Heart left ventricle (tissue), 16 donors: ENCODE results near the gene PEAK3. TPM values are rescaled to one million over a fixed set of nuclear protein-coding genes. Genes with fewer than 3 reads are reported as not detected.

Experiments
- ATAC-seq, 4 donors: fragments of 200-7000 bp; cut with Tn5 transposase; one replicate each; pipeline ENCODE4 v1.9.1; 2020 to 2022; ENCODE audit warnings: moderate library complexity in 4 of 4, mild to moderate bottlenecking in 3 of 4, moderate number of reproducible peaks in 1 of 4
- DNase-seq, 5 donors: peaks; one replicate each; pipeline ENCODE4 v3.0.0-alpha.2; 2020
- H3K27ac ChIP-seq, 12 donors: fragments of 200-600 bp; sonication (generic) in 4 of 12; one replicate each; pipeline versions ENCODE4 v1.5.0 to v1.8.0; 2016 to 2022; ENCODE audit warnings: mild to moderate bottlenecking in 2 of 12
- H3K27me3 ChIP-seq, 9 donors: fragments of 200-600 bp; sonication (generic) in 2 of 9; one replicate each; pipeline versions ENCODE4 v1.5.1 to v1.8.0; 2016 to 2022; ENCODE audit warnings: mild to moderate bottlenecking in 3 of 9
- H3K36me3 ChIP-seq, 9 donors: fragments of 200-600 bp; sonication (generic) in 2 of 9; one replicate each; pipeline versions ENCODE4 v1.5.0 to v1.8.0; 2018 to 2022; ENCODE audit warnings: mild to moderate bottlenecking in 2 of 9
- H3K4me1 ChIP-seq, 12 donors: fragments of 200-600 bp; sonication (generic) in 4 of 12; one replicate each; pipeline versions ENCODE4 v1.5.0 to v1.8.0; 2016 to 2022; ENCODE audit warnings: mild to moderate bottlenecking in 3 of 12
- H3K4me3 ChIP-seq, 12 donors: fragments of 200-600 bp; sonication (generic) in 4 of 12; one replicate each; pipeline versions ENCODE4 v1.5.0 to v1.8.0; 2017 to 2022; ENCODE audit warnings: mild to moderate bottlenecking in 9 of 12, moderate library complexity in 4 of 12
- H3K9me3 ChIP-seq, 12 donors: fragments of 200-600 bp; sonication (generic) in 4 of 12; one replicate each; pipeline versions ENCODE4 v1.5.0 to v1.8.0; 2016 to 2022; ENCODE audit warnings: mild to moderate bottlenecking in 1 of 12
- POLR2A ChIP-seq, 2 donors: fragments of 450-650 bp; IDR thresholded peaks; one replicate each; pipeline ENCODE4 v1.6.1; 2017; ENCODE audit warnings: antibody characterized with exemption in 2 of 2, mild to moderate bottlenecking in 2 of 2, moderate library complexity in 2 of 2
- WGBS, 4 donors: extraction: QIAGEN DNeasy Blood & Tissue Kit in 2 of 4; methylation state at CpG; one replicate each; pipeline versions ENCODE4 v1.1.5 to v1.1.7; 2013 to 2018; 5-methylcytosine and 5-hydroxymethylcytosine counted together
- intact Hi-C, 10 donors: fragments of 100-400 bp; cut with DNase I; formaldehyde crosslinking; loops; one replicate each; pipeline versions ENCODE4 v1.11.1 to v1.14.2; 2022
- polyA plus RNA-seq, 2 donors: library from polyadenylated mRNA; stranded (reverse); fragments of 200-250 nt; gene quantifications; one replicate each; pipeline ENCODE4 v1.2.3, GENCODE V29; 2013
- total RNA-seq, 9 donors: library from RNA; depleted of rRNA in 2 of 9; stranded (reverse); fragments of >200 nt in 2 of 9; fragmentation: NEBNext Ultra II Directional in 3 of 9; extraction: Animal tissue kit (Norgen Biotek cat#: 25700) in 3 of 9; gene quantifications; one replicate each; pipeline versions ENCODE4 v1.1.0 to v1.2.4, GENCODE V29; 2016 to 2023
- TF ChIP-seq, protein P1 (sequence below), 12 donors: fragments of 200-600 bp; sonication (generic) in 4 of 12; IDR thresholded peaks; one replicate each; pipeline versions ENCODE4 v1.5.0 to v1.8.0; 2018 to 2022; ENCODE audit warnings: antibody characterized with exemption in 12 of 12, mild to moderate bottlenecking in 5 of 12
- donor health status: ischemic (EF 13 %, LVEDD 7.1; RV severe dilation, severe dysfunction).
- donor health status: healthy with polysubstance abuse.
- donor health status: DM: no; HTN: yes; CAD: no.
- donor health status: DM: no; HTN: no; CAD: no.
- donor health status: ischemic (EF 25% LVEDD 6.9; RV normal size, moderate dysfunction).
- donor health status: ischemic (EF 25% LVEDD 5.7; RV mildly dilated, moderate dysfunction).
- donor health status: healthy.
- donor health status: DM: yes; HTN: yes; CAD: no.
- donor health status: ischemic (EF 35%, LVEDD 5.7; RV mildly dilated, moderate dysfunction).
- donor health status: nonischemic (EF 11% LVEDD 7.7; RV severe dilation, severe dysfunction).
- donor health status: DM: yes; HTN: yes; CAD: no.
- donor health status: PGD.
- donor health status: ischemic (EF 29% LVEDD 5.4; RV normal size, mild dysfunction).
- donor health status: nonischemic (EF 23%, LVEDD 6.1; RV moderate dilation, normal function).

The PEAK3 gene
- total and polyA plus RNA-seq, 11 donors = 0.11 to 1.6 (median 0.27) TPM

DNA sequence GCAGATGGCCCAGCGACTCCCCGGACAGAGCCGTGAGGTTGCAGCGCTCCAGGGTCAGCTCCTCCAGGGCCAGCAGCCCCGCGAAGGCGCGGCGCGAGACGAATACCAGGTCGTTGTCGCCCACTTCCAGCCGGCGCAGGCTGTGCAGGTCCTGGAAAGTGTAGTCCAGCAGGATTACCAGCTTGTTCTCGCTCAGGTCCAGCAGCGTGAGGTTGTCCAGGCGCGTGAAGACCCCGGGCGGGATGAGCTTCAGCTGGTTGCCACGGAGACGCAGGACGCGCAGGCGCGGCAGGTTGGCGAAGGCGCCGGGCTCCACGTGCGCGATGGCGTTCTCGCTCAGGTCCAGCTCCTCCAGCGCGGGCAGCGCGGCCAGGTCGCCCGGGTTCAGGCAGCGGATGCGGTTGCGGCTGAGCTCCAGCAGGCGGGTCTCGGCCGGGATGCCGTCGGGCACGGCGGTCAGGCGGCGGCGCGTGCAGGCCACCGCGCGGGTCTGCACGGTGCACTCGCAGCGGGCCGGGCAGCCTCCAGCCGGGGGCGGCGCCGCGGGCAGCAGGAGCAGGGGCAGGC is 9.3 kb upstream of the PEAK3 start:
- TF ChIP-seq POLR2A (IDR thresholded peaks at IDR 0.05) = no peak
- TF ChIP-seq, protein P1, sequence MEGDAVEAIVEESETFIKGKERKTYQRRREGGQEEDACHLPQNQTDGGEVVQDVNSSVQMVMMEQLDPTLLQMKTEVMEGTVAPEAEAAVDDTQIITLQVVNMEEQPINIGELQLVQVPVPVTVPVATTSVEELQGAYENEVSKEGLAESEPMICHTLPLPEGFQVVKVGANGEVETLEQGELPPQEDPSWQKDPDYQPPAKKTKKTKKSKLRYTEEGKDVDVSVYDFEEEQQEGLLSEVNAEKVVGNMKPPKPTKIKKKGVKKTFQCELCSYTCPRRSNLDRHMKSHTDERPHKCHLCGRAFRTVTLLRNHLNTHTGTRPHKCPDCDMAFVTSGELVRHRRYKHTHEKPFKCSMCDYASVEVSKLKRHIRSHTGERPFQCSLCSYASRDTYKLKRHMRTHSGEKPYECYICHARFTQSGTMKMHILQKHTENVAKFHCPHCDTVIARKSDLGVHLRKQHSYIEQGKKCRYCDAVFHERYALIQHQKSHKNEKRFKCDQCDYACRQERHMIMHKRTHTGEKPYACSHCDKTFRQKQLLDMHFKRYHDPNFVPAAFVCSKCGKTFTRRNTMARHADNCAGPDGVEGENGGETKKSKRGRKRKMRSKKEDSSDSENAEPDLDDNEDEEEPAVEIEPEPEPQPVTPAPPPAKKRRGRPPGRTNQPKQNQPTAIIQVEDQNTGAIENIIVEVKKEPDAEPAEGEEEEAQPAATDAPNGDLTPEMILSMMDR (IDR thresholded peaks at IDR 0.05) = no peak
- WGBS, 4 donors = 0 to 7% (median 4%) methylated on average over 25 to 67 of the region's 67 CpGs
- intact Hi-C loops = no loop called here
- ATAC-seq = no peak
- H3K9me3 ChIP-seq = no peaks in the 10 kb centered on the region
- H3K36me3 ChIP-seq = no peaks in the 10 kb centered on the region
- H3K4me3 ChIP-seq = peak overlapping the region in 11 of 12 donors; percentile 18 to 69 (median 38)
- peaks cover 2 to 59% (median 33%) of the 10 kb centered on the region in 12 donors for H3K4me1 ChIP-seq
- no peak overlapping the region for H3K27ac ChIP-seq
- DNase-seq = no peak
- peaks cover 35 to 78% (median 55%) of the 10 kb centered on the region in 9 donors for H3K27me3 ChIP-seq

DNA sequence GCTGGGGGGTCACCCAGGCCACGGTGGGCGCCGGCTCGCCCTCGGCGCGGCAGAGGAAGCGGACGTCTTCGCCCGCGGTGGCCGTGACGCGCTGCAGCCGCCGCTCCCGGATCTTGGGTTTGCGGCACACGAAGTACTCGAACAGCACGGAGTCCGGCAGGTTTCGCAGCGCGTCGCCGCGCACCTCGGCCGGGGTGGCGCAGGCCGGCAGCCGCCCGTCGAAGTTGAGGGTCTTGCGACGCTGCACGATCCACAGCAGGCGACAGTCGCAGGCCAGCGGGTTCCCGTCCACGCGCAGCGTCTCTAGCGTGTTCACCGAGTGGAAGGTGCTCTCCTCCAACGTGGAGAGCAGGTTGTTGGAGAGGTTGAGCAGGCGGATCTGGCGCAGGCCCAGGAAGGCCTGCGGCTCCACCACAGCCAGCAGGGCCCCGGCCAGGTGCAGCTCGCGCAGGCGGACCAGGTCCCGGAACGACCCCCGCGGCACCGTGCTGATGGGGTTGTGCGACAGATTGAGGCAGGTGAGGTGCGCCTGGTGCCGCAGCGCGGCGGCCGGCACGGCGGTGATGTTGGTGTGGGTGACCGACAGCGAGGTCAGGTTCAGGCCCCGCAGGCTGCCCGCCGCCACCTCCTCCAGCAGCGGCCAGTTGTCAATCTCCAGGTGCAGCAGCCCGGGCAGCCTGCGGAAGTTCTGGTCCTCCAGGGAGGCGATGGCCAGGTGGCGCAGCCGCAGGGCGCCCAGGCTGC is 8.6 kb upstream of the PEAK3 start:
- no peaks in the 10 kb centered on the region for H3K36me3 ChIP-seq
- ATAC-seq (no peak), DNase-seq (no peak)
- H3K4me3 ChIP-seq = peak overlapping the region; percentile 18 to 69 (median 38)
- TF ChIP-seq POLR2A (IDR thresholded peaks at IDR 0.05) = no peak
- TF ChIP-seq, protein P1 (IDR thresholded peaks at IDR 0.05) = no peak
- intact Hi-C loops = no loop called here
- peak overlapping the region in 1 of 12 donors; percentile 84 for H3K27ac ChIP-seq
- WGBS, 4 donors = 2 to 3% (median 3%) methylated on average over 17 to 82 of the region's 82 CpGs
- no peaks in the 10 kb centered on the region for H3K9me3 ChIP-seq
- peaks cover 35 to 80% (median 55%) of the 10 kb centered on the region in 9 donors for H3K27me3 ChIP-seq
- peaks cover 2 to 59% (median 33%) of the 10 kb centered on the region in 12 donors for H3K4me1 ChIP-seq

DNA sequence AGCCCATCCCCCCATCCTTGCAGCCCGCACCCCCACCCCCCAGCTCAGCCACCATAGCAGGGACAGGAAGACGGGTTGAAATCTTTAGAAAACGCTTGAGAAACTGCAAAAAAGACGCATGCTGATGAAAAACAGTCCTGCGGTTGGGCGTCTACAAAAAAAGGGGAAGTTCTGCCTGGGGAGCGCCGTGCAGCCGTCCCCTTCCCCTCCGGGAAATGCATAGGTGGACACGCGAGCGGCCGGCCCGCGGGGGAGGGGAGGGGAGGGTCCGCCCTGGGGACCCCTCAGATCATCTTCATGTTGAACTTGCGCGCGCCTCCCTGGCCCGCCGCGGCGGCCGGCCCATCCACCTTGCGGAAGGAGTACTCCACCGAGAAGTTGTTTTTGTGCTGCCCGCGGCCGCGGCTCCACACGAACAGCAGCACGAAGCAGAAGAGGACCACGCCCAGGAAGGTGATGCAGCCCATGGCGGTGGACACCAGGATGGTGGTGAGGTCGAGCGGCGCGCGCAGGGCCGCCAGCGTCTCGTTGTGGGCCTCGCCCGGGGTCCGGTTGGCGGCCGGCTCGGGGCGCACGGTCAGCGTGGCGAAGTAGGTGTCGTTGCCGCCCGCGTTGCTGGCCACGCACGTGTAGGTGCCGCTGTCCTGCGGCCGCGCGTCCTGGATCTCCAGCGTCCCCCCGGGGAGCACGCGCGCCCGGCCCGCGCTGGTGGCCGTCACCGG is 7.9 kb upstream of the PEAK3 start:
- DNase-seq (peak in 1 of 5 donors; percentile 55), ATAC-seq (peak in 3 of 4 donors; percentile 24 to 46 (median 35))
- peaks cover 35 to 80% (median 55%) of the 10 kb centered on the region in 9 donors for H3K27me3 ChIP-seq
- H3K4me3 ChIP-seq = peak overlapping the region; percentile 18 to 69 (median 38)
- intact Hi-C loops = loop anchor here in 1 of 10 donors (10.0 kb wide), 1 partner anchor 105 kb away; no protein-coding TSS in a partner anchor
- H3K4me1 ChIP-seq = peaks cover 2 to 53% (median 30%) of the 10 kb centered on the region in 12 donors
- WGBS, 4 donors = 1 to 2% (median 2%) methylated on average over 20 to 74 of the region's 74 CpGs
- H3K9me3 ChIP-seq = no peaks in the 10 kb centered on the region
- no peaks in the 10 kb centered on the region for H3K36me3 ChIP-seq
- H3K27ac ChIP-seq = peak overlapping the region in 3 of 12 donors; percentile 10 to 84 (median 11)
- TF ChIP-seq, protein P1 (IDR thresholded peaks at IDR 0.05) = no peak
- no peak for TF ChIP-seq POLR2A (IDR thresholded peaks at IDR 0.05)
